Keratinocyte (primary cell): ENCODE data around the gene TBXAS1. TPM values are rescaled to one million over a fixed set of nuclear protein-coding genes. Genes with fewer than 3 reads are reported as not detected.

Experiments used
- DNase-seq: peaks from one replicate; pipeline ENCODE4 v3.0.0-alpha.2; 2011; ENCODE audit warnings: low read depth, missing footprints, low spot score
- FAIRE-seq: peaks from 2 replicates; lab custom pipeline; 2011; peaks lifted over from hg19 to GRCh38; lab: Jason Lieb, UNC
- H2AFZ ChIP-seq: 2 replicates; pipeline ENCODE4 v1.6.0; 2012; ENCODE audit warnings: low read length, control low read depth, inconsistent platforms; ENCODE audit not compliant: control insufficient read depth
- H3K27ac ChIP-seq: 2 replicates; pipeline ENCODE4 v1.5.1; 2011; ENCODE audit warnings: low read length; ENCODE audit not compliant: control insufficient read depth, insufficient read depth
- H3K27me3 ChIP-seq: 3 replicates; pipeline ENCODE4 v1.6.0; 2011; ENCODE audit warnings: low read length; ENCODE audit not compliant: control insufficient read depth, insufficient read depth; ENCODE audit errors: extremely low read depth
- H3K36me3 ChIP-seq, 2 experiments: 2 replicates in 1 of 2; 3 replicates in 1 of 2; pipeline ENCODE4 v1.5.1; 2011; ENCODE audit warnings: low read length in 2 of 2, mild to moderate bottlenecking in 1 of 2; ENCODE audit not compliant: control insufficient read depth in 2 of 2, insufficient read depth in 2 of 2; ENCODE audit errors: extremely low read depth in 1 of 2
- H3K4me1 ChIP-seq: 3 replicates; pipeline ENCODE4 v1.5.1; 2011; ENCODE audit warnings: low read length; ENCODE audit not compliant: control insufficient read depth, insufficient read depth; ENCODE audit errors: extremely low read depth
- H3K4me2 ChIP-seq: 3 replicates; pipeline ENCODE4 v1.6.0; 2011; ENCODE audit warnings: low read depth, low read length; ENCODE audit not compliant: control insufficient read depth, insufficient read depth; ENCODE audit errors: extremely low read depth
- H3K4me3 ChIP-seq, 3 experiments: fragments of 200-600 bp in 1 of 3; sonication (generic) in 1 of 3; 2 replicates in 2 of 3; 3 replicates in 1 of 3; pipeline ENCODE4 v1.5.1; 2011 to 2016; ENCODE audit warnings: low read length in 3 of 3, mild to moderate bottlenecking in 3 of 3, control low read depth in 2 of 3, inconsistent platforms in 1 of 3, low read depth in 1 of 3, mixed read lengths in 1 of 3, mixed run types in 1 of 3, moderate library complexity in 1 of 3; ENCODE audit not compliant: control insufficient read depth in 2 of 3, insufficient read depth in 2 of 3; ENCODE audit errors: extremely low read depth in 1 of 3
- H3K79me2 ChIP-seq: 2 replicates; pipeline ENCODE4 v1.6.0; 2012; ENCODE audit warnings: low read length; ENCODE audit not compliant: control insufficient read depth, insufficient read depth
- H3K9ac ChIP-seq: 3 replicates; pipeline ENCODE4 v1.6.0; 2011; ENCODE audit warnings: low read length; ENCODE audit not compliant: control insufficient read depth, insufficient read depth; ENCODE audit errors: extremely low read depth
- H3K9me1 ChIP-seq: 3 replicates; pipeline ENCODE4 v1.6.0; 2011; ENCODE audit warnings: low read length; ENCODE audit not compliant: control insufficient read depth, insufficient read depth; ENCODE audit errors: extremely low read depth
- H3K9me3 ChIP-seq: 2 replicates; pipeline ENCODE4 v1.5.1; 2012; ENCODE audit warnings: low read depth, low read length; ENCODE audit not compliant: control insufficient read depth
- H4K20me1 ChIP-seq: 3 replicates; pipeline ENCODE4 v1.6.0; 2011; ENCODE audit warnings: low read length; ENCODE audit not compliant: control insufficient read depth, insufficient read depth; ENCODE audit errors: extremely low read depth
- CTCF ChIP-seq, 3 experiments: IDR thresholded peaks in 1 of 3; conservative IDR thresholded peaks in 1 of 3; optimal IDR thresholded peaks in 1 of 3; 2 replicates in 2 of 3; 3 replicates in 1 of 3; pipeline versions ENCODE3 to v1.5.1; 2011; ENCODE audit warnings: low read length in 3 of 3, mild to moderate bottlenecking in 3 of 3, moderate library complexity in 2 of 3, control low read depth in 1 of 3, inconsistent platforms in 1 of 3; ENCODE audit not compliant: insufficient read depth in 2 of 3; ENCODE audit errors: extremely low read depth in 1 of 3
- EZH2 ChIP-seq: IDR thresholded peaks from one replicate; pipeline ENCODE4 v1.6.1; 2012; ENCODE audit warnings: inconsistent platforms, mild to moderate bottlenecking, low read length, moderate library complexity
- dilution Hi-C: fragments of 300-500 bp; cut with MboI; formaldehyde crosslinking; loops from one replicate; pipeline ENCODE4 v1.7.0; 2020; ENCODE audit warnings: low sequenced_read_pairs; ENCODE audit not compliant: extremely low pct_ligation_motif_present
- polyA plus RNA-seq, 5 experiments: library from polyadenylated mRNA; depleted of rRNA in 3 of 5; stranded (reverse) in 3 of 5; stranded (forward) in 1 of 5; unstranded in 1 of 5; fragments of >200 nt; gene quantifications; 1 replicate in 1 of 5; 2 replicates in 3 of 5; 3 replicates in 1 of 5; pipeline versions ENCODE4 v1.2.1 to v1.2.3, GENCODE V29; 2011 to 2012; ENCODE audit warnings: missing spikeins in 2 of 5, low read depth in 1 of 5, low replicate concordance in 1 of 5

The TBXAS1 gene
- polyA plus RNA-seq, 1 donor (not counting 4 experiments of a cell fraction or from before 2014, with no cell fraction given): 2.9 TPM

GRCh38 chr7:140051820-140052219 is 222.8 kb downstream of the TBXAS1 start:
- FAIRE-seq: no peak
- dilution Hi-C loops: no loop called here

GRCh38 chr7:140053812-140054539 is 224.9 kb downstream of the TBXAS1 start:
- H3K4me1 ChIP-seq: peaks cover 19% of the 10 kb centered on the region
- no peak for FAIRE-seq

More at GRCh38 chr7:140051820-140052219, 222.8 kb downstream of the TBXAS1 start:
- H3K9ac ChIP-seq: no peak overlapping the region
- H3K9me3 ChIP-seq: no peaks in the 10 kb centered on the region
- peaks cover 7 to 14% of the 10 kb centered on the region in 2 experiments for H3K36me3 ChIP-seq
- H3K27me3 ChIP-seq: no peaks in the 10 kb centered on the region
- H3K9me1 ChIP-seq: peaks cover 3% of the 10 kb centered on the region
- H2AFZ ChIP-seq: no peak overlapping the region
- peaks cover 25% of the 10 kb centered on the region for H3K79me2 ChIP-seq
- H3K4me2 ChIP-seq: no peak overlapping the region
- H3K27ac ChIP-seq: no peak overlapping the region
- H3K4me1 ChIP-seq: peaks cover 12% of the 10 kb centered on the region
- TF ChIP-seq CTCF (optimal IDR thresholded peaks at IDR 0.05 in 1 of 3, IDR thresholded peaks at IDR 0.05 in 1 of 3, conservative IDR thresholded peaks at IDR 0.05 in 1 of 3; ENCODE audit: extremely low read depth in 1 of 3, insufficient read depth in 2 of 3, low read length in 3 of 3) (no peak), EZH2 (no peak)
- H4K20me1 ChIP-seq: no peaks in the 10 kb centered on the region
- no peak overlapping the region for H3K4me3 ChIP-seq
- no peak for DNase-seq

More at GRCh38 chr7:140053812-140054539, 224.9 kb downstream of the TBXAS1 start:
- no peaks in the 10 kb centered on the region for H4K20me1 ChIP-seq
- peaks cover 12 to 13% of the 10 kb centered on the region in 2 experiments for H3K36me3 ChIP-seq
- H3K9ac ChIP-seq: no peak overlapping the region
- H3K9me3 ChIP-seq: no peaks in the 10 kb centered on the region
- DNase-seq: no peak
- TF ChIP-seq EZH2 (no peak), CTCF (optimal IDR thresholded peaks at IDR 0.05 in 1 of 3, IDR thresholded peaks at IDR 0.05 in 1 of 3, conservative IDR thresholded peaks at IDR 0.05 in 1 of 3; ENCODE audit: extremely low read depth in 1 of 3, insufficient read depth in 2 of 3, low read length in 3 of 3) (no peak)
- dilution Hi-C loops: no loop called here
- H3K27ac ChIP-seq: no peak overlapping the region
- H3K4me3 ChIP-seq: no peak overlapping the region
- peaks cover 38% of the 10 kb centered on the region for H3K79me2 ChIP-seq
- peaks cover 3% of the 10 kb centered on the region for H3K9me1 ChIP-seq
- H2AFZ ChIP-seq: no peak overlapping the region
- H3K27me3 ChIP-seq: no peaks in the 10 kb centered on the region
- no peak overlapping the region for H3K4me2 ChIP-seq
